GM19463 (cell line): ENCODE results near the gene WDR86.

Experiments used
- ATAC-seq: cut with Tn5 transposase; IDR thresholded peaks from one replicate; pipeline ENCODE4 v1.9.1; 2021; ENCODE audit warnings: mild to moderate bottlenecking, moderate library complexity; ENCODE audit not compliant: unreplicated experiment

Gene WDR86

GRCh38 chr7:151409667-151410404, at the start of gene WDR86:
Gene WDR86 (minus strand): TSS chr7:151410038. CDS start chr7:151409589, 449 bp downstream.
- no peak for ATAC-seq

- no peak for ATAC-seq
These were observed 47.7 kb upstream of the WDR86 start for GRCh38 chr7:151457534-151457933.

GRCh38 chr7:151456782-151457181, 46.9 kb upstream of the WDR86 start:
- no peak for ATAC-seq

GRCh38 chr7:151456276-151456675, 46.4 kb upstream of the WDR86 start:
- no peak for ATAC-seq

GRCh38 chr7:151455690-151456089, 45.9 kb upstream of the WDR86 start:
- ATAC-seq, result no peak

GRCh38 chr7:151454932-151455530, 45.2 kb upstream of the WDR86 start:
- ATAC-seq, result no peak

- no peak for ATAC-seq
These were observed 44.5 kb upstream of the WDR86 start for GRCh38 chr7:151454305-151454704.

- no peak for ATAC-seq
These were observed 43.5 kb upstream of the WDR86 start for GRCh38 chr7:151453326-151453791.

GRCh38 chr7:151452680-151453325, 43.0 kb upstream of the WDR86 start:
- no peak for ATAC-seq

- ATAC-seq, result no peak
These were observed 42.1 kb upstream of the WDR86 start for GRCh38 chr7:151451626-151452571.

GRCh38 chr7:151451156-151451555, 41.3 kb upstream of the WDR86 start:
- no peak for ATAC-seq

GRCh38 chr7:151449990-151450389, 40.2 kb upstream of the WDR86 start:
- ATAC-seq, result no peak

GRCh38 chr7:151448261-151449252, 38.7 kb upstream of the WDR86 start:
- ATAC-seq, result peak; percentile 77

- no peak for ATAC-seq
These were observed 38.0 kb upstream of the WDR86 start for GRCh38 chr7:151447901-151448260.

- ATAC-seq, result no peak
These were observed 37.5 kb upstream of the WDR86 start for GRCh38 chr7:151447312-151447711.

GRCh38 chr7:151446412-151446811, 36.6 kb upstream of the WDR86 start:
- ATAC-seq, result no peak

- ATAC-seq, result no peak
These were observed 34.8 kb upstream of the WDR86 start for GRCh38 chr7:151444632-151445031.

- no peak for ATAC-seq
These were observed 33.1 kb upstream of the WDR86 start for GRCh38 chr7:151442776-151443496.

GRCh38 chr7:151440799-151441445, 31.1 kb upstream of the WDR86 start:
- no peak for ATAC-seq
